HepG2 (cell line): Measurements from ENCODE around the gene C12orf43. TPM values are rescaled to one million over a fixed set of nuclear protein-coding genes. Genes with fewer than 3 reads are reported as not detected.

ENCODE experiments used
- AHDC1 ChIP-seq: sonication (generic); formaldehyde crosslinking; IDR thresholded peaks from 2 replicates; pipeline ENCODE4 v1.5.1; 2020; ENCODE audit warnings: mild to moderate bottlenecking, missing genetic modification reagents, borderline replicate concordance
- CAMTA2 ChIP-seq: sonication (generic); formaldehyde crosslinking; IDR thresholded peaks from 2 replicates; pipeline ENCODE4 v1.4.0; 2020; ENCODE audit warnings: mild to moderate bottlenecking, missing genetic modification reagents, borderline replicate concordance
- CENPX ChIP-seq: sonication (generic); formaldehyde crosslinking; IDR thresholded peaks from 2 replicates; pipeline ENCODE4 v1.9.0; 2021; ENCODE audit warnings: mild to moderate bottlenecking, missing genetic modification reagents, moderate library complexity
- HMGA1 ChIP-seq: sonication (generic); formaldehyde crosslinking; conservative IDR thresholded peaks from 2 replicates; pipeline ENCODE4 v1.4.0; 2020; ENCODE audit warnings: missing genetic modification reagents
- KLF12 ChIP-seq: sonication (generic); formaldehyde crosslinking; IDR thresholded peaks from 2 replicates; pipeline ENCODE4 v1.4.0; 2020; ENCODE audit warnings: missing genetic modification reagents, borderline replicate concordance
- NPAS2 ChIP-seq: sonication (generic); formaldehyde crosslinking; IDR thresholded peaks from 2 replicates; pipeline ENCODE4 v1.8.0; 2022; ENCODE audit warnings: mild to moderate bottlenecking, missing genetic modification reagents, borderline replicate concordance
- RBM39 ChIP-seq: fragments of 200-400 bp; formaldehyde crosslinking; IDR thresholded peaks from one replicate; pipeline ENCODE4 v1.6.1; 2018; ENCODE audit warnings: antibody characterized with exemption, mild to moderate bottlenecking, low read depth, low read length; ENCODE audit not compliant: poor library complexity, severe bottlenecking
- RNF2 ChIP-seq: fragments of 450-650 bp; conservative IDR thresholded peaks from 2 replicates; pipeline ENCODE4 v1.6.1; 2016; ENCODE audit warnings: low read depth
- XRCC5 ChIP-seq: fragments of 200-400 bp; formaldehyde crosslinking; optimal IDR thresholded peaks from 2 replicates; pipeline ENCODE3; 2017; ENCODE audit warnings: mild to moderate bottlenecking, low read length
- YEATS4 ChIP-seq: sonication (generic); formaldehyde crosslinking; IDR thresholded peaks from 2 replicates; pipeline ENCODE4 v1.4.0; 2020; ENCODE audit warnings: missing genetic modification reagents, borderline replicate concordance
- ZFY ChIP-seq: sonication (generic); formaldehyde crosslinking; IDR thresholded peaks from 2 replicates; pipeline ENCODE4 v1.4.0; 2020; ENCODE audit warnings: missing genetic modification reagents
- ZNF18 ChIP-seq: sonication (generic); formaldehyde crosslinking; IDR thresholded peaks from 2 replicates; pipeline ENCODE4 v1.8.0; 2022; ENCODE audit warnings: mild to moderate bottlenecking, missing genetic modification reagents; ENCODE audit not compliant: insufficient replicate concordance
- ZNF431 ChIP-seq: sonication (generic); formaldehyde crosslinking; IDR thresholded peaks from 2 replicates; pipeline ENCODE4 v1.9.0; 2022; ENCODE audit warnings: missing genetic modification reagents, low read depth, mild to moderate bottlenecking, borderline replicate concordance
- ZNF530 ChIP-seq: sonication (generic); formaldehyde crosslinking; IDR thresholded peaks from 2 replicates; pipeline ENCODE4 v1.5.0; 2020; ENCODE audit warnings: low read depth, mild to moderate bottlenecking, missing genetic modification reagents
- ZNF558 ChIP-seq: sonication (generic); formaldehyde crosslinking; IDR thresholded peaks from 2 replicates; pipeline ENCODE4 v1.9.0; 2022; ENCODE audit warnings: mild to moderate bottlenecking, missing genetic modification reagents, borderline replicate concordance
- ZNF607 ChIP-seq: sonication (generic); formaldehyde crosslinking; IDR thresholded peaks from 2 replicates; pipeline ENCODE4 v1.5.1; 2020; ENCODE audit warnings: missing genetic modification reagents, mild to moderate bottlenecking, borderline replicate concordance
- ZSCAN12 ChIP-seq: sonication (generic); formaldehyde crosslinking; IDR thresholded peaks from 2 replicates; pipeline ENCODE4 v1.9.0; 2021; ENCODE audit warnings: mild to moderate bottlenecking, missing genetic modification reagents
- polyA plus RNA-seq, 8 experiments: library from polyadenylated mRNA; depleted of rRNA in 3 of 8; stranded (reverse) in 7 of 8; unstranded in 1 of 8; fragments of >200 nt; fragmentation: Illumina TruSeq in 4 of 8; extraction: Trizol in 4 of 8; gene quantifications; 2 replicates each; pipeline versions ENCODE4 v1.2.1 to v1.2.3, GENCODE V29; 2011 to 2016; ENCODE audit warnings: low read depth in 4 of 8, missing spikeins in 1 of 8, mixed read lengths in 1 of 8; ENCODE audit not compliant: insufficient read depth in 1 of 8
- total RNA-seq, 5 experiments: library from RNA; depleted of rRNA; stranded (reverse); fragments of >200 nt; fragmentation: Illumina TruSeq; extraction: Trizol; gene quantifications; 2 replicates each; pipeline ENCODE4 v1.2.3, GENCODE V29; 2016; ENCODE audit warnings: low read depth in 1 of 5
- TF ChIP-seq, protein P1 (sequence below): IDR thresholded peaks from 2 replicates; pipeline ENCODE4 v1.6.1; 2016
- TF ChIP-seq, protein P2 (sequence below): sonication (generic); formaldehyde crosslinking; IDR thresholded peaks from 2 replicates; pipeline ENCODE4 v1.4.0; 2020; ENCODE audit warnings: mild to moderate bottlenecking, missing genetic modification reagents

C12orf43 gene
- total and polyA plus RNA-seq, 2 of the 13 experiments (the other 11 are each of a cell fraction or from before 2014, with no cell fraction given) = 7.9 to 11.1 TPM

- no peak for TF ChIP-seq ZNF18 (CRISPR knock-in tag)
- TF ChIP-seq ZNF607 (CRISPR knock-in tag) = peak; percentile 64
- TF ChIP-seq CENPX (CRISPR knock-in tag) = no peak
- no peak for TF ChIP-seq HMGA1 (CRISPR knock-in tag)
- TF ChIP-seq ZNF558 (CRISPR knock-in tag) = no peak
- no peak for TF ChIP-seq XRCC5
- TF ChIP-seq RBM39 = peak; percentile 56
- TF ChIP-seq, protein P1, sequence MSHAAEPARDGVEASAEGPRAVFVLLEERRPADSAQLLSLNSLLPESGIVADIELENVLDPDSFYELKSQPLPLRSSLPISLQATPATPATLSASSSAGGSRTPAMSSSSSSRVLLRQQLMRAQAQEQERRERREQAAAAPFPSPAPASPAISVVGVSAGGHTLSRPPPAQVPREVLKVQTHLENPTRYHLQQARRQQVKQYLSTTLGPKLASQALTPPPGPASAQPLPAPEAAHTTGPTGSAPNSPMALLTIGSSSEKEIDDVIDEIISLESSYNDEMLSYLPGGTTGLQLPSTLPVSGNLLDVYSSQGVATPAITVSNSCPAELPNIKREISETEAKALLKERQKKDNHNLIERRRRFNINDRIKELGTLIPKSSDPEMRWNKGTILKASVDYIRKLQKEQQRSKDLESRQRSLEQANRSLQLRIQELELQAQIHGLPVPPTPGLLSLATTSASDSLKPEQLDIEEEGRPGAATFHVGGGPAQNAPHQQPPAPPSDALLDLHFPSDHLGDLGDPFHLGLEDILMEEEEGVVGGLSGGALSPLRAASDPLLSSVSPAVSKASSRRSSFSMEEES (CRISPR knock-in tag) = peak; percentile 75
- TF ChIP-seq YEATS4 (CRISPR knock-in tag) = peak; percentile 81
- TF ChIP-seq, protein P2, sequence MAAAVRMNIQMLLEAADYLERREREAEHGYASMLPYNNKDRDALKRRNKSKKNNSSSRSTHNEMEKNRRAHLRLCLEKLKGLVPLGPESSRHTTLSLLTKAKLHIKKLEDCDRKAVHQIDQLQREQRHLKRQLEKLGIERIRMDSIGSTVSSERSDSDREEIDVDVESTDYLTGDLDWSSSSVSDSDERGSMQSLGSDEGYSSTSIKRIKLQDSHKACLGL (CRISPR knock-in tag) = peak; percentile 74; the same call in 1 of the 2 replicates
- no peak for TF ChIP-seq ZSCAN12
- no peak for TF ChIP-seq ZNF530 (CRISPR knock-in tag)
- no peak for TF ChIP-seq ZNF431 (CRISPR knock-in tag)
- TF ChIP-seq KLF12 (CRISPR knock-in tag) = peak; percentile 36; the same call in 1 of the 2 replicates
- TF ChIP-seq AHDC1 = no peak; the same call in 1 of the 2 replicates
- TF ChIP-seq CAMTA2 (CRISPR knock-in tag) = peak; percentile 94; the same call in 1 of the 2 replicates
- TF ChIP-seq NPAS2 (CRISPR knock-in tag) = no peak
- TF ChIP-seq ZFY (CRISPR knock-in tag) = peak; percentile 72
- no peak for TF ChIP-seq RNF2
Observed at GRCh38 chr12:120978296-120979219, 37.7 kb downstream of the C12orf43 start, which contains the start of gene HNF1A (continued).
